Epidermal melanocyte (primary cell): ENCODE measurements around the gene RASD2.

ENCODE experiments used
- DNase-seq: peaks from one replicate; pipeline ENCODE4 v3.0.0; 2011; ENCODE audit warnings: low spot score; ENCODE audit not compliant: insufficient read length

The RASD2 gene

GRCh38 chr22:35558719-35559118, 18.1 kb downstream of the RASD2 start:
- DNase-seq: no peak

GRCh38 chr22:35559354-35560005, 18.8 kb downstream of the RASD2 start:
- DNase-seq: no peak

- no peak for DNase-seq
Observed at GRCh38 chr22:35560366-35560765, 19.7 kb downstream of the RASD2 start.

GRCh38 chr22:35560824-35561223, 20.2 kb downstream of the RASD2 start:
- DNase-seq: no peak

- DNase-seq: no peak
Observed at GRCh38 chr22:35561796-35562526, 21.3 kb downstream of the RASD2 start.

GRCh38 chr22:35563211-35563610, 22.6 kb downstream of the RASD2 start:
- DNase-seq: no peak

GRCh38 chr22:35564975-35565867, 24.6 kb downstream of the RASD2 start:
- no peak for DNase-seq

- DNase-seq: no peak
Observed at GRCh38 chr22:35567351-35568141, 26.9 kb downstream of the RASD2 start.

- no peak for DNase-seq
Observed at GRCh38 chr22:35568751-35569739, 28.4 kb downstream of the RASD2 start.

GRCh38 chr22:35569916-35570315, 29.3 kb downstream of the RASD2 start:
- no peak for DNase-seq

GRCh38 chr22:35570686-35571194, 30.1 kb downstream of the RASD2 start:
- no peak for DNase-seq

GRCh38 chr22:35572556-35572955, 31.9 kb downstream of the RASD2 start:
- DNase-seq: no peak

GRCh38 chr22:35575116-35575748, 34.6 kb downstream of the RASD2 start:
- DNase-seq: no peak

- DNase-seq: no peak
Observed at GRCh38 chr22:35576671-35577070, 36.0 kb downstream of the RASD2 start.

- no peak for DNase-seq
Observed at GRCh38 chr22:35577799-35578659, 37.4 kb downstream of the RASD2 start.

- no peak for DNase-seq
Observed at GRCh38 chr22:35578836-35579575, 38.4 kb downstream of the RASD2 start.

GRCh38 chr22:35580351-35581022, 39.9 kb downstream of the RASD2 start:
- DNase-seq: no peak
